Activated CD8-positive, alpha-beta memory T cell treated with anti-CD3 and anti-CD28 coated beads for 24 hours (primary cell): ENCODE measurements around the gene COA1.
"Not testable (repeated sequence)": the region's sequence is repeated elsewhere in the genome, so short reads cannot be mapped to it uniquely, and the experiment has no call there.

Experiments
- DNase-seq: peaks from one replicate; pipeline ENCODE4 v3.0.0-alpha.2; 2020

COA1 gene

GRCh38 chr7:43758029-43758821 lies 28.9 kb upstream of the COA1 start, which contains the start of gene BLVRA:
TSS of gene BLVRA (plus strand) at chr7:43758680. CDS start at chr7:43771159, 12,479 bp downstream.
- DNase-seq = peak; percentile 87

- DNase-seq = peak; percentile 52
Observed at GRCh38 chr7:43757073-43757720, 27.9 kb upstream of the COA1 start.

GRCh38 chr7:43756368-43757072 lies 27.2 kb upstream of the COA1 start:
- no peak for DNase-seq

DNA sequence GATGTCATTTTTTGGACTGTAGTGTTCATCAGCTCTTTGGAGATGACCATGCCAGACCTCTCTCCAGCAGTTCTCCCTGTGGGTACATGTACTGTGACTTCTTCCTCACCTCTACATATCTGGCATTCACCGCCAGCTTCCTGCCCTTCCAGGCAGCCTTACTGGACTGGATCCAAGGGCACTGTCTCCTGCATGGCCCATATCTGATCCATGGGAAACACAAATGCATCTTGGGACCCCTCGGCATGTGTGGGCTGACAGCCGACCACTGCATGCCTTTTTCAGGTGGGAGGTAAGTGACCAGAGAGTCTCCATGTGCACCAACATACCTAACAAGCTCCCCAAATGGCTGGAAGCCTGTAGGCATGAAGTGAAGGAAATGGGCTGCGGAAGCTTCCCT lies 25.3 kb upstream of the COA1 start:
- no peak for DNase-seq

GRCh38 chr7:43753843-43754242 lies 24.5 kb upstream of the COA1 start:
- no peak for DNase-seq

GRCh38 chr7:43753271-43753810 lies 24.0 kb upstream of the COA1 start:
- DNase-seq = no peak

DNA sequence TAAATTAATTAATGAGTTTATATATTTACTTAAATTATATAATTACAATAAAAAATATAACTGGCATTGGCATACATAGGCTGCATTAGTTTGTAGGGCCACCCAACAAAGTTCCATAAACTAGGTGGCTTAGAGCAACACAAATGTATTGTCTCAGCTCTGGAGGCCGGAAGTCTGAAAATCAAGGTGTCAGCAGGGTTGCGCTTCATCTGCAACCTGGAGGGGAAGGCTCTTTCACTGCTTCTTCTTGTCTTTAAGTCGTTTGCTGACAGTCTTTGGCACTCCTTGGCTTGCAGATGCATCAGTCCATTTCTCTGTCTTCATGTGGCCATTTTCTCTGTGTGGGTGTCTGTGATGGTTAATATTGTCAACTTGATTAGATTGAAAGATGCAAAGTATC lies 23.1 kb upstream of the COA1 start:
- DNase-seq = no peak

DNA sequence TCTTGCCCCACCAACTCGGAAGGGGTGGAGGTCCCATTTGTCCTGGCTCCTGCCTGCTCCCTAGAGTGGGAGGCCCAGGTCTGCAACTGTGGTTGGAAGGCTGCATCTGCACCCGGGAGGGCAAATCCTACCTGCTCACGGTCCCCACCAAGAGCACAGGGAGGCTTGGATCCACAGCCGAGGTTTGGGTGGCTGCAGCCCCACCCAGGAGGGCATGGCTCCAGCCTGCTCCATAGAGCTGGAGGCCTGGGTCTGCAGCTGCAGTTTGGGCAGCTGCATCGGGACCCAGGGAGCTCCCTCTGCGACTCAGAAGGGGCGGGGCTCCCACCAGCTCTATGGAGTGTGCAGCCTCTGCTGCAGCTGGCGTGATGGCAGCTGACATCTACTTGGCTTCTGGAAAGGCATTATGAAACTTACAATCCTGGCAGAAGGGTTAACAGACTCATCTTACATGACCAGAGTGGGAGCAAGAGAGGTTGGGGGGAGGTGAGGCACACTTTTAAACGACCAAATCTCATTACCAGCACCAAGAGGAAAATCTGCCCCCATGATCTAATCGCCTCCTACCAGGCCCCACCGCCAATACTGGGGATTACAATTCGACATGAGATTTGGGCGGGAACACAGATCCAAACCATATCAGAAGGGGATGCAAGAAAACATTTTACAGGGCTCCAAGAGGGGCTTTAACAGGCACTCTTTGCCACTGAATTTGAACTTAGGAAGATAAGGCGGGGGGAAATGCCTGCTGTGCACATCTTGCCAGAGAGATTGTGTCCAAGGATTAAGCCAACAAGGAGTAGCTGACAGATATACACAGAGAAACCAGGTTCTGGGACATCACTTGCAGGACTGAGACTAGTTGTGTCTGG lies 20.9 kb upstream of the COA1 start:
- DNase-seq = no peak

DNA sequence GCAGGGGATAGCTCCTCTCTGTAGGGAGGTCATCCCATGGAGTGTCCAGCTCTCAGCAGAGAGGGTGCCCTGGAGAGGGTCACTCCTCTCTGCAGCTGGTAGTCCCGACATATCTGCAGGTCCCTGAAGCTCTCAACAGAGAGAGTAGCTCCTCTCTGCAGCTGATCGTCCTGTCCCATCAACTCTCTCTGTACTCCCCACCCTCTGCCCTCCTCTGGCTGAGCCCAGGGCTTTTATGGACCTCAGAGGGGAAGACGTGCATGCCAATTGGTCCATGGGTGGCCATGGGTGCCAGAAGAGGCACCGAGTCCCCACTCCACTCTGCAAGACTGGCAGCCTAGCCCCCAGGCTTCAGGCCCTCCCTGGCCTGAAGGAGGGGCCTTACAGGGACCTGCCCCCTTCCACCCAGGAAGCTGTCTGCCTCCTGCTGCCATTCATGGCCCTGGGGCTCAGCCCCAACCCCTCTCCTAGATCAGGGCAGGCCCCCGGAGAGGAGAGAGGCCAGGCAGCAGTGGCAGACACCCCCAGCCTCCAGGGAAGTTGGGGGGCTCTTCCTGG lies 20.1 kb upstream of the COA1 start:
- no peak for DNase-seq

GRCh38 chr7:43747328-43748105 lies 18.2 kb upstream of the COA1 start:
- DNase-seq = no peak

GRCh38 chr7:43742692-43743091 lies 13.4 kb upstream of the COA1 start:
- no peak for DNase-seq

DNA sequence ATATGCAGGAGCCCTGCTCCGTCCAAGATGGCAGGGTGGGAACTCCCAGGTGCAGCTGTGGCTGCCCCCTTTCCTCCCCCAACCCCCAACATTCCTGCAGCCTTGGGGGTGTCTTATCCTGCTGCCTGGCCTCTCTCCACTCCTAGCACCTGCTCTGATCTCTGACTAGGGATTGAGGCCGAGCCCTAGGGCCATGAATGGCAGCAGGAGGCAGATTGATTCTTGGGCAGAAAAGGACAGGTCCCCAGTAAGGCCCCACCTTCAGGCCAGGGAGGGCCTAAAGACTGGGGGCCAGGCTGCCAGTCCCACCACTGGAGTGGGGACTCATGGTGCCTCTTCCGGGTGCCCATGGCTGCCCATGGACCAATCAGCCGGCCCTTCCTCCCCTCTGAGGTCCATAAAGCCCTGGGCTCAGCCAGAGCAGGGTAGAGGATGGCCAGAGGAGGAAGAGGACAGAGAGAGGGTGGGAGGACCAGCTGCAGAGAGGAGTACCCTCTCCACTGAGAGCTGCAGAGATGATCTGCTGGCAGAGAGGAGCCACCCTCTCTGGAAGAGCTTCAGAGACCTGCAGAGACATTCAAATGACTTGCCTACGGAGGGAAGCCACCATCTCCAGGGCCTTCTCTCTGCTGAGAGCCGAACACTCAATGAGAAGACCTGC lies 8.3 kb upstream of the COA1 start:
- no peak for DNase-seq

GRCh38 chr7:43735802-43736603 lies 6.7 kb upstream of the COA1 start:
- DNase-seq = no peak

DNA sequence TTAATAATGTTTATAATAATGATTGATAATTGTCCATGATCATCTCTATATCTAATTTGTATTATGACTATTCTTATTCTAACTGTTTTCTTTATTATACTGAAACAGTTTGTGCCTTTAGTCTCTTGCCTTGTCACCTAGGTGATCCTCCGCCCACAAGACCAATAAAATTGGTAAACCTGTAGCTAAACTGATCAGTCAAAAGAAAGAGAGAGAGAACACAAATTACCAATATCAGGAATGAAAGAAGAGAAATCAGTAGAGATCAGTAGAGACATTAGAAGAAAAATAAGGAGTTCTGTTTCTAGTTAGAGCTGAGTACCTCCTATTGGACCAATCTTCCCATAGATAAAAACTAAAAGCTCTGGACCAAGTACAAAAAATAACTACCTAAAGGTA lies 6.1 kb upstream of the COA1 start:
- no peak for DNase-seq

- not testable (repeated sequence) for DNase-seq
Observed at GRCh38 chr7:43734575-43735332, 5.4 kb upstream of the COA1 start.

- not testable (repeated sequence) for DNase-seq
Observed at GRCh38 chr7:43731494-43731893, 2.2 kb upstream of the COA1 start.

GRCh38 chr7:43729924-43730248 lies 563 bp upstream of the COA1 start:
- no peak for DNase-seq

DNA sequence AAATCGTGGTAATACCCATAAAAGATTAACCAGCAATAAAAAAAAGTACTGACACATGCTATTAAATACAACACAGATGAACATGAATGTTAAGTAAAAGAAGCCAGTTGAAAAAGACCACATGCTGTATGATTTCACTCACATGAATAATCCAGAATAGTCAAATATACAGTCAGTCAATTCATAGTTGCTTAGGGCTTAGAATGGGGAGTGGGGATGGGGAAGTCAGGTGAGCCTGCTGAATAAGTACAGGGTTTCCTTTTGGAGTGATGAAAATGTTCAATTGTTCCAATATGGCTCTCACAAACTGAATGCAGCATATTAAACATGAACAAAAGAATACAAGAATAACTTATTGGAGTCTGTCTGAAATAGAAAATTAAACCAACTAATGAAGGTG lies 1.8 kb downstream of the COA1 start:
- DNase-seq = no peak

- no peak for DNase-seq
Observed at GRCh38 chr7:43727003-43727402, 2.3 kb downstream of the COA1 start.
